ENCODE measurements around the gene DCD.

DNA sequence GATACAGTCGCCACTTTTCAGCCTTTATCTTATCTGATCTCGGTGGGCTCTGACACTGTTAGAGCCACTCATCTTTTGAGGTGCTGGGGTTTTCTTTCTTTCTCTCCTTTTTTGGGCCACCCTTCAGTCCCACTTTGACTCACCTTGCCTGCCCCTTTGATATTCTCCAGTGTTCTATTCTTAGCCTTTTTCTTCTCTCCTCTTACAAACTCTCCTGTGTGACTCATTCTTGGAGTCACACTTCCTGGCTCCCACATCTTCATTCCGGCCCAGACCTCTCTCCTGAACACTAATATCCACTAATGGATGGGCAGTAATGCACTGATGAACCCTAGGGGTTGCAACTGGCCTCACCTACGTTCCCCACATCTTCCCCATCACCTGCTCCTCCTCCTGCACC is 2.2 kb upstream of the DCD start:
- TF ChIP-seq, protein P1, sequence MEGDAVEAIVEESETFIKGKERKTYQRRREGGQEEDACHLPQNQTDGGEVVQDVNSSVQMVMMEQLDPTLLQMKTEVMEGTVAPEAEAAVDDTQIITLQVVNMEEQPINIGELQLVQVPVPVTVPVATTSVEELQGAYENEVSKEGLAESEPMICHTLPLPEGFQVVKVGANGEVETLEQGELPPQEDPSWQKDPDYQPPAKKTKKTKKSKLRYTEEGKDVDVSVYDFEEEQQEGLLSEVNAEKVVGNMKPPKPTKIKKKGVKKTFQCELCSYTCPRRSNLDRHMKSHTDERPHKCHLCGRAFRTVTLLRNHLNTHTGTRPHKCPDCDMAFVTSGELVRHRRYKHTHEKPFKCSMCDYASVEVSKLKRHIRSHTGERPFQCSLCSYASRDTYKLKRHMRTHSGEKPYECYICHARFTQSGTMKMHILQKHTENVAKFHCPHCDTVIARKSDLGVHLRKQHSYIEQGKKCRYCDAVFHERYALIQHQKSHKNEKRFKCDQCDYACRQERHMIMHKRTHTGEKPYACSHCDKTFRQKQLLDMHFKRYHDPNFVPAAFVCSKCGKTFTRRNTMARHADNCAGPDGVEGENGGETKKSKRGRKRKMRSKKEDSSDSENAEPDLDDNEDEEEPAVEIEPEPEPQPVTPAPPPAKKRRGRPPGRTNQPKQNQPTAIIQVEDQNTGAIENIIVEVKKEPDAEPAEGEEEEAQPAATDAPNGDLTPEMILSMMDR (IDR thresholded peaks at IDR 0.05; ENCODE audit: low read depth, low read length), result no peak
- no peak for TF ChIP-seq EZH2phosphoT487 (IDR thresholded peaks at IDR 0.05; ENCODE audit: low read depth)

Data from OCI-LY3 (cell line).